HG02759 (cell line): Measurements from ENCODE around the gene HBM.
"Not testable (repeated sequence)": the region's sequence is repeated elsewhere in the genome, so short reads cannot be mapped to it uniquely, and the experiment has no call there.

ENCODE experiments used
- ATAC-seq: cut with Tn5 transposase; IDR thresholded peaks from one replicate; pipeline ENCODE4 v1.9.1; 2021; ENCODE audit warnings: mild to moderate bottlenecking, moderate library complexity; ENCODE audit not compliant: unreplicated experiment

HBM gene

GRCh38 chr16:165539-166374, at the start of gene HBM:
Gene HBM (plus strand): TSS chr16:165978. CDS start chr16:165998, 20 bp downstream.
- ATAC-seq, result no peak

- ATAC-seq, result no peak
These were observed 49.8 kb upstream of the HBM start for GRCh38 chr16:116015-116414.

- no peak for ATAC-seq
These were observed 48.1 kb upstream of the HBM start for GRCh38 chr16:117379-118365.

GRCh38 chr16:118857-119256, 46.9 kb upstream of the HBM start:
- ATAC-seq, result no peak

- no peak for ATAC-seq
These were observed 46.5 kb upstream of the HBM start for GRCh38 chr16:119295-119694.

- ATAC-seq, result no peak
These were observed 45.8 kb upstream of the HBM start for GRCh38 chr16:119835-120491.

- no peak for ATAC-seq
These were observed 45.0 kb upstream of the HBM start for GRCh38 chr16:120756-121155.

GRCh38 chr16:122361-122760, 43.4 kb upstream of the HBM start:
- ATAC-seq, result no peak

GRCh38 chr16:123558-124350, 42.0 kb upstream of the HBM start:
- not testable (repeated sequence) for ATAC-seq

- ATAC-seq, result no peak
These were observed 40.8 kb upstream of the HBM start for GRCh38 chr16:125011-125410.

- ATAC-seq, result no peak
These were observed 36.7 kb upstream of the HBM start for GRCh38 chr16:129075-129474.

- ATAC-seq, result no peak
These were observed 35.1 kb upstream of the HBM start for GRCh38 chr16:130533-131173.

- no peak for ATAC-seq
These were observed 33.7 kb upstream of the HBM start for GRCh38 chr16:132120-132519.

- no peak for ATAC-seq
These were observed 32.1 kb upstream of the HBM start for GRCh38 chr16:133716-134115.

- ATAC-seq, result no peak
These were observed 27.7 kb upstream of the HBM start for GRCh38 chr16:138049-138417.

GRCh38 chr16:140175-140857, 25.5 kb upstream of the HBM start:
- ATAC-seq, result no peak

GRCh38 chr16:142405-142967, 23.3 kb upstream of the HBM start:
- ATAC-seq, result no peak

GRCh38 chr16:143047-143446, 22.7 kb upstream of the HBM start:
- ATAC-seq, result no peak

- no peak for ATAC-seq
These were observed 22.3 kb upstream of the HBM start for GRCh38 chr16:143456-143855.
